ENCODE data around the gene PWWP2B. TPM values are rescaled to one million over a fixed set of nuclear protein-coding genes. Genes with fewer than 3 reads are reported as not detected.

Gene PWWP2B
- total RNA-seq, 1 donor from 2014 or later = 25.2 TPM

- intact Hi-C loops (cut with DNase I) = no loop called here
- peaks cover 55% of the 10 kb centered on the region for H3K4me1 ChIP-seq
Observed at GRCh38 chr10:132405463-132405991, 8.5 kb downstream of the PWWP2B start.

DNA sequence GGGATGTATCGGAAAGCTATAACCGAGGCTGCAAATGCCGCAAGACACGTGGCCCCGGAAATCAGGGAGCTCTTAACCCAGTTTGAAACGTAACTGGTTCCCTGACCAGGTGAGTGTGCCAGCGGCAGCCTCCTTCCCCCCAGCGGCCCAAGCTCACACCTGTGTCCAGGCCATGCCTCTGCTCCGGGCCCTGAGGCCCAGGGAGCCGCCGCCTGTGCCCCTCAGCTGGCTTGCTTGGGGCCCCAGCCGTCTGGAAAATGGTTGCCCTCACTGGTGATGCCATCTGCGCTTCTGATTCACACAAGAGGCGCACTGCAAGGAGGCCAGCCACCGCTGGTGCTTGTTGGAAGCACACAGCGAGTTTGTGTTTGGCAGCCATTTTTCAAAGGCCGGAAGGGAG, 9.2 kb downstream of the PWWP2B start:
- Histone ChIP-seq H3K4me1 (peaks cover 55% of the 10 kb centered on the region), H3K27me3 (ENCODE audit: low read depth) (no peaks in the 10 kb centered on the region), H3K27ac (peak overlapping the region; percentile 95), H3K9me3 (no peaks in the 10 kb centered on the region), H3K36me3 (peaks cover 29% of the 10 kb centered on the region), H3K4me3 (no peak overlapping the region)
- TF ChIP-seq CTCF (IDR thresholded peaks at IDR 0.05) = no peak
- intact Hi-C loops (cut with DNase I) = no loop called here
- peak; percentile 41 for DNase-seq
- no peak for ATAC-seq

More at GRCh38 chr10:132405463-132405991, 8.5 kb downstream of the PWWP2B start:
- no peak for TF ChIP-seq CTCF (IDR thresholded peaks at IDR 0.05)
- peak; percentile 49 for DNase-seq
- H3K4me3 ChIP-seq = no peak overlapping the region
- ATAC-seq = no peak
- no peaks in the 10 kb centered on the region for H3K27me3 ChIP-seq (ENCODE audit: low read depth)
- H3K27ac ChIP-seq = no peak overlapping the region
- peaks cover 29% of the 10 kb centered on the region for H3K36me3 ChIP-seq
- no peaks in the 10 kb centered on the region for H3K9me3 ChIP-seq

DNA sequence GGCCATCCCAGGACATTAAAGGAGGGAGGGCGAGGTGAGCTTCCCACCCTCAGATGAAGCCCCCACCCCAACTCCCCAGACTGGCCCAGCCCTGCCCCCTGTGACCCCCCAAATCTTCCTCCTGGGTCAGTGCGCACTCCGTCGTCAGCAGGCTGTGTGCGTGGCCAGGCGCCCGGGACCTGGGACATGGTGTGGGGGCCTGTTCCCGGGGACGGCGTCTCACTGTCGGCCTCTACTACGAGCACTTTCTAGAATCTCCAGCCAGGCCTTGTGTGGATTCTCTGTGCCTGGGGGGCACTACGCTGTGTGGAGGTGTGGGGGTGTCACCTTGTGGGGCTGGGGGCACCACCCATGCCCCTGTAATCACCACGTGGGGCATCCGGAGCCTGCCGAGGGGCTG, 9.8 kb downstream of the PWWP2B start:
- intact Hi-C loops (cut with DNase I) = no loop called here
- TF ChIP-seq CTCF (IDR thresholded peaks at IDR 0.05) = no peak
- H3K4me1 ChIP-seq = peaks cover 55% of the 10 kb centered on the region
- H3K9me3 ChIP-seq = no peaks in the 10 kb centered on the region
- ATAC-seq (no peak), DNase-seq (no peak)
- H3K4me3 ChIP-seq = no peak overlapping the region
- H3K36me3 ChIP-seq = peaks cover 29% of the 10 kb centered on the region
- peak overlapping the region; percentile 95 for H3K27ac ChIP-seq
- H3K27me3 ChIP-seq (ENCODE audit: low read depth) = no peaks in the 10 kb centered on the region

GRCh38 chr10:132407243-132407746, 10.3 kb downstream of the PWWP2B start:
- intact Hi-C loops (cut with DNase I) = no loop called here
- Histone ChIP-seq H3K27me3 (ENCODE audit: low read depth) (no peaks in the 10 kb centered on the region), H3K4me3 (peak overlapping the region; percentile 42), H3K9me3 (no peaks in the 10 kb centered on the region), H3K36me3 (peaks cover 29% of the 10 kb centered on the region), H3K27ac (peak overlapping the region; percentile 95), H3K4me1 (peaks cover 55% of the 10 kb centered on the region)
- DNase-seq (peak; percentile 92), ATAC-seq (peak; percentile 49 to 62)
- TF ChIP-seq CTCF (IDR thresholded peaks at IDR 0.05) = no peak

DNA sequence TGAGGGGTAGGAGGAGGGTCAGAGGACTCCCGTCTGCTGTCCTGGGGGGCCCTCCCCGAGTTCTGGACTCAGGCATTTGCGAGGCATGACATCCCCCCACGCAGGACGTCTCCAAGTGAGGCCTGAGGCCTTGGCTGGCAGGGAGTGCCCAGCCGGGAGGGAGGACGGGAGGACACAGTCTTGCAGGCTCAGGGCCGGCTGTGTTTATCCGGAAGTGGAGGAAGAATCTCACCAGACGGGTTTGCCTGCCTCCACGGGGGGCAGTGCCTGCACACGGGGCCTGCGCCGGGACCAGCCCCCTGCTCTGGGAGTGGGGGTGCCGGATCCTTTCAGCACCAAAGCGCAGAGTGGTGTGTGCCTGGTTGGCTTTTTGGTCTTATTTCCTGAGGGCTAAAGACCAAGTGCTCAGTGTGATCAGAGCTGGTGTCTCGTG, 10.9 kb downstream of the PWWP2B start:
- DNase-seq (peak; percentile 90), ATAC-seq (peak; percentile 91 to 92)
- no peak for TF ChIP-seq CTCF (IDR thresholded peaks at IDR 0.05)
- intact Hi-C loops (cut with DNase I) = no loop called here
- Histone ChIP-seq H3K27me3 (ENCODE audit: low read depth) (no peaks in the 10 kb centered on the region), H3K4me3 (peak overlapping the region; percentile 42), H3K36me3 (peaks cover 29% of the 10 kb centered on the region), H3K27ac (peak overlapping the region; percentile 95), H3K9me3 (no peaks in the 10 kb centered on the region), H3K4me1 (peaks cover 57% of the 10 kb centered on the region)
